ENCODE results near the gene TRAF6. TPM values are rescaled to one million over a fixed set of nuclear protein-coding genes. Genes with fewer than 3 reads are reported as not detected.
"Not testable (repeated sequence)": the region's sequence is repeated elsewhere in the genome, so short reads cannot be mapped to it uniquely, and the experiment has no call there.

TRAF6 gene
- 7.7 and 9.2 TPM in 2 replicates for total RNA-seq (2014; rRNA removed; shearing (Covaris generic))

DNA sequence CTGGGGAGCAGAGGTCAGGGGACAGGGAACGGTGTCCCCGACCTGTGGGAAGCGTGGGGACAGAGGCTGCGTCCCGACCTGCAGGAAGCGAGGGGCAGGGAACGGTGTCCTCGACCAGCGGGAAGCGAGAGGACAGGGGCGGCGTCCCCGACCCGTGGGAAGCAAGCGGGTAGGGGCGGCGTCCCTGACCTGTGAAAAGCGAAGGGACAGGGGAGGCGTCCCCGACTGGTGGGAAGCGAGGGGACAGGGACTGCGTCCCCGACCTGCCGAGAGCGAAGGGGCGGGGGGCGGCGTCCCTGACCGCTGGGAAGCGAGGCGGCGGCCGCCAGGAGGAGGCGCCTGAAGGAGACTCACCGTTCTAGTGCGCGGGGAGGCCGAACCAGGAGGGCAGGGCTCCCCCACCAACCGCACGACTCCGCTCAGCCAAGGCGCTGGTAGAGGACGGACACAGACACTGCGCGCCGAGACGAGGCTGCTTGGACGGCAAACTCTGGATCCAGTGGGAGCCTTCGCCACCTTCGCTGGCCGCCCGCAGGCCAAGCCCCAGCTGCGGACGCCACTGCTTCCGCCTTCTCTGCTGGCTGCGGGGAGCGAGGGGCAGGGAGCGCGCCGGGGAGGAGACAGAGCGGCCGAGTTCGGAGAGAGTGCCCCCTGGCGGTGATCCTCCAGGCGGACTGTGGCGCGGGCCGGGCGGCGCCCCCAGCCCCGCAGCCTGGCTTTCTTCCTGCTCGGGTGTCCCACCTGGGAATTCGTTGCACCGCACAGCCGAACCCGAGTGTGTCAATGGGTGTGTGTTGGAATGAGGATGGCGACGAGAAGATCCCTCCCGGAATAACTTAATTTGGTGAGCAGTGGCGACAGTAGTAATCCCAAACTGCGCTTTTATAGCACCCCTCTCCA lies at the start of gene TRAF6:
Gene TRAF6, minus strand, starts transcription at position 579 of the 900 bp plus-strand sequence. CDS start 8,757 bp downstream, outside the sequence.
- peaks cover 8% of the 10 kb centered on the region; the same call in 1 of the 2 replicates for H3K4me1 ChIP-seq (replicated peaks)
- DNase-seq (ENCODE audit: low read depth in 1 of 2, low spot score in 2 of 2) = peak; percentile 89 to 95
- peaks cover 8% of the 10 kb centered on the region for H3K9me3 ChIP-seq (replicated peaks)
- peaks cover 6% of the 10 kb centered on the region for H3K36me3 ChIP-seq
- H3K4me3 ChIP-seq = peak within 1 kb of the TSS; percentile 86
- peak within 1 kb of the TSS; percentile 81 for H3K27ac ChIP-seq
- H3K27me3 ChIP-seq (replicated peaks) = no peaks in the 10 kb centered on the region

DNA sequence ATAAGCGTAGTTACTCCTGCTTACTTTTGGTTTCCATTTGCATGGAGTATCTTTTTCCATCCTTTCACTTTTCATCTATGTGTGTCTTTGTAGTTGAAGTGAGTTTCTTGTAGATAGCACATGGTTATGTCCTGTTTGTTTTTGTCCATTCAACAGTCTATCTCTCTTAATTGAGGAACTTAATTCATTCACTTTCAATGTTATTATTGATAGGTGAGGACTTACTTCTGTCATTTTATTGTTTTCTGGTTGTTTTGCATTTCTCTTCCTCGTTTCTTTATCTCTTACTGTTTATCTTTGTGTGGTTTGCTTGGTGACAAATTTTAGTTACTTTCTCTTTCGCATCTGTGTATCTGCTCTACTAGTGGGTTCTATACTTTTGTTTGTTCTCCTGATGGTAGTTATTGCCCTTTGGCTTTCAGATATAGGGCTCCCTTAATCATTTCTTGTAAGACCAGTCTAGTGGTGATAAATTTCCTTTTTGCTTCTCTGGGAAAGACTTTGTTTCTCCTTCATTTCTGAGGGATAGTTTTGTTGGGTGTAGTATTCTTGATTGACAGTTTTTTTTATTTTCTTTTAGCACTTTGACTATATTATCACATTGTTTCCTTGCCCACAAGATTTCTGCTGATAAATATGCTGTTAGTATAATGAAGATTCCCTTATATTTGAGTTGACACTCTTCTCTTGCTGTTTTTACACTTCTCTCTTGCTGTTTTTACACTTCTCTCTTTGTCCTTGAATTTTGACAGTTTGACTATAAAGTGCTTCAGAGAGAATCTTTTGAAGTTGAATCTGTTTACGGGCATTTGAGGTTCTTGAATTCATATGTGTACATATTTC lies 48.7 kb upstream of the TRAF6 start:
- DNase-seq (ENCODE audit: low read depth in 1 of 2, low spot score in 2 of 2) = no peak
- no peak overlapping the region for H3K4me3 ChIP-seq
- H3K36me3 ChIP-seq = no peaks in the 10 kb centered on the region
- H3K27ac ChIP-seq = no peak overlapping the region
- H3K9me3 ChIP-seq (replicated peaks) = no peaks in the 10 kb centered on the region
- no peaks in the 10 kb centered on the region for H3K27me3 ChIP-seq (replicated peaks)
- no peaks in the 10 kb centered on the region for H3K4me1 ChIP-seq (replicated peaks)

DNA sequence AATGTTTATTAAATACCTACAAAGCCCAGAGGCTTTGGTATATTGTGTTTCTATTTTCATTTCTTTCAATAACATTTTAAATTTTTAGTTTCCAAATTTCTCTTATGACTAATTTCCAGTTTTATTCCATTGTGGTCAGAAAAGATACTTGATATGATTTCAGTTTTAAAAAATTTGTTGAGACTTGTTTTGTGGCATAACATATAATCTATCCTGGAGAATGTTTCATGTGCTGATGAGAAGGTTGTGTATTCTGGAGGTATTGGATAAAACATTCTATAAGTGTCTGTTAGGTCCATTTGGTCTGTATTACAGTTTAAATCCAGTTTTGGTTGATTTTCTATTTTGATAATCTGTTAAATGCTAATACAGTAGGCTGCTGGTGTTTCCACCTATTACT lies 47.9 kb upstream of the TRAF6 start:
- Histone ChIP-seq H3K9me3 (replicated peaks) (no peaks in the 10 kb centered on the region), H3K27me3 (replicated peaks) (no peaks in the 10 kb centered on the region), H3K4me3 (no peak overlapping the region), H3K4me1 (replicated peaks) (no peaks in the 10 kb centered on the region), H3K27ac (no peak overlapping the region), H3K36me3 (no peaks in the 10 kb centered on the region)
- DNase-seq (ENCODE audit: low read depth in 1 of 2, low spot score in 2 of 2) = no peak

GRCh38 chr11:36557390-36557789 lies 47.3 kb upstream of the TRAF6 start:
- H3K9me3 ChIP-seq (replicated peaks); H3K27me3 ChIP-seq (replicated peaks); DNase-seq (ENCODE audit: low read depth in 1 of 2, low spot score in 2 of 2); H3K27ac ChIP-seq; H3K4me1 ChIP-seq (replicated peaks); H3K36me3 ChIP-seq; H3K4me3 ChIP-seq: not testable (repeated sequence)

- Histone ChIP-seq H3K4me1 (replicated peaks) (no peaks in the 10 kb centered on the region), H3K9me3 (replicated peaks) (no peaks in the 10 kb centered on the region), H3K27ac (no peak overlapping the region), H3K4me3 (no peak overlapping the region), H3K27me3 (replicated peaks) (peaks cover 7% of the 10 kb centered on the region; the same call in 1 of the 2 replicates), H3K36me3 (no peaks in the 10 kb centered on the region)
- no peak for DNase-seq (ENCODE audit: low read depth in 1 of 2, low spot score in 2 of 2)
Observed at GRCh38 chr11:36550385-36551115, 40.5 kb upstream of the TRAF6 start.

DNA sequence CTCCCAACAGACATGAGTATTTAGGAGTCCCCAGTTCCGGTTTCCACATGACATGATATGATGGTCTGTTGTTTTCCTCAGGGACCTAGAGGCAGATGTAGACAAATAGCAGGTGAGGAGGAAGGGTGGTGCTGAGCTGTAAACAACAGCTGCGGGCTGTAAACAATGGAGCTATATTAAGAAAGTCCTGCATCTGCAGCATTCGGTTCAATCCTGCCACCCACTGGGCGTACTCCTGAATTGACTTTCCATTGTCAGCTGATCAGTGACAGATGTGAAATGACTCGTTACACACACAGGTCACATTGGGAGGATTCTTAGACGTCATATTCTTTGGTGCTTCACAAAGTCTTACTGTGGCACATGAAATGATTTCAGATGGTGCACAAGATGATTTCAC lies 30.9 kb upstream of the TRAF6 start:
- Histone ChIP-seq H3K27me3 (replicated peaks) (peaks cover 20% of the 10 kb centered on the region), H3K4me1 (replicated peaks) (no peaks in the 10 kb centered on the region), H3K9me3 (replicated peaks) (0 out of 2 replicates have a peak, but pooled peaks cover 2% of the 10 kb centered on the region), H3K4me3 (no peak overlapping the region), H3K27ac (no peak overlapping the region), H3K36me3 (no peaks in the 10 kb centered on the region)
- peak in 1 of 2 experiments; percentile 48 for DNase-seq (ENCODE audit: low read depth in 1 of 2, low spot score in 2 of 2)

DNA sequence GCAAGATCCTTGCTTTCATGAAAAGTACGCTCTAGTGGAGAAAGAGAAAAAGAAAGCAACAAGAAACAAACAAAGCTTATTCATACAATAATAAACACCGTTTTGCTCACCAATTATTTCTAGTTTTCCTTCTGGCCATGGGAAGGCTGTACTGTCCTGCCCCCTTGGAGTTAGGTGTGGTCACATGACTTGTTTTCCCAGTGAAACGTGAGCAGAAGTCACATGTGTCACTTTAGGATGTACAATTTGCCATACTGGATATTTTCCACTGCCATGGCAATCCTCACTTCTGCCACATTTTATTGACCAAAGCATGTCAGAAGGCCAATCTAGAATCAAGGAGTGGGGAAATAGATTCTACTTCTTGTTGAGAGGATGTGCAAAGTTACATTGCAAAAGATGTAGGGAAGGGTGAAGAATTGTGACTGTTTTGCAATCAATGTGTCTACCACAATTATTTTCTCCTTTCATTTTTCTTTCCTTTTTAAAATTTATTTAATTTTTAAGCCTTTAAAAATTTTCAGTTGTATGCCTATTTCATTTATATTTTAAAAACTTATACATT lies 24.3 kb upstream of the TRAF6 start:
- DNase-seq (ENCODE audit: low read depth in 1 of 2, low spot score in 2 of 2) = no peak
- H3K27ac ChIP-seq = no peak overlapping the region
- H3K4me3 ChIP-seq = no peak overlapping the region
- no peaks in the 10 kb centered on the region for H3K36me3 ChIP-seq
- no peaks in the 10 kb centered on the region for H3K4me1 ChIP-seq (replicated peaks)
- peaks cover 4% of the 10 kb centered on the region for H3K27me3 ChIP-seq (replicated peaks)
- 0 out of 2 replicates have a peak, but pooled peaks cover 2% of the 10 kb centered on the region for H3K9me3 ChIP-seq (replicated peaks)

- Histone ChIP-seq H3K9me3 (replicated peaks) (0 out of 2 replicates have a peak, but pooled peaks cover under 1% of the 10 kb centered on the region), H3K4me3 (no peak overlapping the region), H3K4me1 (replicated peaks) (no peaks in the 10 kb centered on the region), H3K27me3 (replicated peaks) (peaks cover under 1% of the 10 kb centered on the region), H3K36me3 (no peaks in the 10 kb centered on the region), H3K27ac (no peak overlapping the region)
- no peak for DNase-seq (ENCODE audit: low read depth in 1 of 2, low spot score in 2 of 2)
Observed at GRCh38 chr11:36532941-36533601, 23.0 kb upstream of the TRAF6 start.

DNA sequence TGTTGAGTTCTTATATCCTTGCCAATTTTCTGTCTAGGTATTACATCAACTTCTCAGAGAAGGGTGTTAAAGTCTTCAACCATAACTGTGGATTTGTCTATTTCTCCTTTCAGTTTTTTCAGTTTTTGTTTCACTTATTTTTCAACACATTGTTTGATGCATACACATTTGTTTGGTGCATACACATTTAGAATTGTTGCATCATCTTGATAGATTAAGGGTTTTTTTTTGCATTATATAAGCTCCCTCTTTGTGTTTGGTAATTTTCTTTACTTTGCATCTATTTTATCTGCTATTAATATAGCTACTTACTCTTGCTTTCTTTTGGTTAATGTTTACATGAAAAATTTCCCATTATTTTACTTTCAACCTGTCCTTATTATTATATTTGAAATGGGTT lies 20.8 kb upstream of the TRAF6 start:
- Histone ChIP-seq H3K4me1 (replicated peaks) (no peaks in the 10 kb centered on the region), H3K27me3 (replicated peaks) (no peaks in the 10 kb centered on the region), H3K9me3 (replicated peaks) (no peaks in the 10 kb centered on the region), H3K4me3 (no peak overlapping the region), H3K36me3 (no peaks in the 10 kb centered on the region), H3K27ac (no peak overlapping the region)
- DNase-seq (ENCODE audit: low read depth in 1 of 2, low spot score in 2 of 2) = no peak

GRCh38 chr11:36513965-36514364 lies 3.9 kb upstream of the TRAF6 start:
- DNase-seq (ENCODE audit: low read depth in 1 of 2, low spot score in 2 of 2) = no peak
- peaks cover 8% of the 10 kb centered on the region for H3K9me3 ChIP-seq (replicated peaks)
- H3K4me1 ChIP-seq (replicated peaks) = no peaks in the 10 kb centered on the region; the same call in 1 of the 2 replicates
- 0 out of 2 replicates have a peak, but pooled peaks cover 7% of the 10 kb centered on the region for H3K27me3 ChIP-seq (replicated peaks)
- H3K4me3 ChIP-seq = no peak overlapping the region
- no peak overlapping the region for H3K27ac ChIP-seq
- H3K36me3 ChIP-seq = peaks cover 6% of the 10 kb centered on the region

DNA sequence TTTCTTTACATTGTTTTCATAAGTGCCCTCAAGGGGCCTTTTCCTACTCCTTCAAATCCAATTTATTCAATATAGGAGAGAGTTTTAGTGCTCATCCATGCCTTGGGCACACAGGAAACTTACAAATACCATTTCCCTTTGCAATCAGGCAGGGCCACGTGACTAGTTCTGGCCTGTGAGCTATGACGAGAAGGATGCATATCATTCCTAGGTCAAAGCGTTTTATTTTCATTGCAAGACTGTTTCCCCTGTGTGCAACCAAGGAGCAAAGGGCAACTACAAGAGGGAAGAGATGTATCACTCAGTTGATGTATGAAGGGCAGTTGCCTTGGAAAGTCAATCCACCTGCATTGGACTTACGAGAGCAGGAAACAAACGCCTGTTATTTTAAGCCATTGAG lies 1.9 kb upstream of the TRAF6 start:
- H3K4me3 ChIP-seq = no peak overlapping the region
- H3K4me1 ChIP-seq (replicated peaks) = peaks cover 8% of the 10 kb centered on the region; the same call in 1 of the 2 replicates
- peaks cover 6% of the 10 kb centered on the region for H3K36me3 ChIP-seq
- 0 out of 2 replicates have a peak, but pooled peaks cover under 1% of the 10 kb centered on the region for H3K27me3 ChIP-seq (replicated peaks)
- DNase-seq (ENCODE audit: low read depth in 1 of 2, low spot score in 2 of 2) = no peak
- H3K9me3 ChIP-seq (replicated peaks) = peaks cover 8% of the 10 kb centered on the region
- no peak overlapping the region for H3K27ac ChIP-seq

DNA sequence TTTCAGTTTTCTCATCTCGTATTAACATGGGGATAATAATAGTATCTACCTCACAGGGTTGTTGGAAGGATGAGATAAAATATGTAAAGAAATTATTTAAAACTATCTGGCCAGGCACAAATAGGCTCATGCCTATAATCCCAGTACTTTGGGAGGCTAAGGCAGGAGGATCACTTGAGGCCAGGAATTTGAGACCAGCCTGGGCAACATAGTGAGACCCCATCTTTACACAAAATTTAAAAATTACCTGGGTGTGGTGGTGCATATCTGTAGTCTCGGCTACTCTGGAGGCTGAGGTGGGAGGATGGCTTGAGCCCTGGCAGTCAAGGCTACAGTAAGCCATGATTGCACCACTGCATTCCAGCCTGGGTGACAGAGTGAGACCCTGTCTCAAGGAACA lies 990 bp upstream of the TRAF6 start:
- not testable (repeated sequence) for H3K27ac ChIP-seq, H3K4me3 ChIP-seq

More for the DNA sequence above, 990 bp upstream of the TRAF6 start:
- not testable (repeated sequence) for H3K9me3 ChIP-seq (replicated peaks); H3K36me3 ChIP-seq; H3K27me3 ChIP-seq (replicated peaks); H3K4me1 ChIP-seq (replicated peaks); DNase-seq (ENCODE audit: low read depth in 1 of 2, low spot score in 2 of 2)

All from SJSA1 (cell line).